ENCODE results near the gene UBAC2. TPM values are rescaled to one million over a fixed set of nuclear protein-coding genes. Genes with fewer than 3 reads are reported as not detected.

The UBAC2 gene, protein sequence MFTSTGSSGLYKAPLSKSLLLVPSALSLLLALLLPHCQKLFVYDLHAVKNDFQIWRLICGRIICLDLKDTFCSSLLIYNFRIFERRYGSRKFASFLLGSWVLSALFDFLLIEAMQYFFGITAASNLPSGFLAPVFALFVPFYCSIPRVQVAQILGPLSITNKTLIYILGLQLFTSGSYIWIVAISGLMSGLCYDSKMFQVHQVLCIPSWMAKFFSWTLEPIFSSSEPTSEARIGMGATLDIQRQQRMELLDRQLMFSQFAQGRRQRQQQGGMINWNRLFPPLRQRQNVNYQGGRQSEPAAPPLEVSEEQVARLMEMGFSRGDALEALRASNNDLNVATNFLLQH
- 10 to 100 TPM; 52.8 to 60.8 TPM for total RNA-seq

- peak; percentile 86 for ATAC-seq
- peak; percentile 97 for DNase-seq
- Mint-ChIP-seq H3K27me3 (no peaks in the 10 kb centered on the region), H3K36me3 (peaks cover 13% of the 10 kb centered on the region), H3K27ac (peak within 1 kb of the TSS; percentile 92), H3K4me3 (peak within 1 kb of the TSS; percentile 91), H3K9me3 (ENCODE audit: low read depth) (no peaks in the 10 kb centered on the region), H3K4me1 (peaks cover 54% of the 10 kb centered on the region)
- CTCF ChIA-PET: interaction anchor here (0.7 to 9.7 kb wide), 16 partner anchors 9 to 235 kb away, joined by 3 to 151 read pairs (median 6); partner anchors contain the start of gene GPR18
Measured at GRCh38 chr13:99200432-99201167, at the start of gene UBAC2. Gene UBAC2 (plus strand): TSS chr13:99200854. CDS start chr13:99200909, 55 bp downstream.

DNA sequence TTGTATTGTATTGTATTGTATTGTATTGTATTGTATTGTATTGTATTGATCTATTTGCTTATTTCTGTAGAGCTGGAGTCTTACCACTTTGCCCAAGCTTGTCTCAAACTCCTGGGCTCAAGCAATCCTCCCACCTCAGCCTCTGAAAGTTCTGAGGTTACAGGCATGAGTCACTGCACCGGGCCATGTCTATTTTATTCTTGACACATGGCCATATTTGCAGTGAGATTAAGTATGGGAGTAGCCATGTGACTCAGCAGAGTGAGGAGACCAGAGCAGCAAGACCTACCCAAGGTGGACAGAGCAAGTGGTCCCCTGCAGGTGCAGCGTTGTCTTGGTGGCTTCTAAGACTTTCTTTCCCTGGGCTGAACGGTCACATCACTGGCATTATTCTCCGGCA lies 49.1 kb upstream of the UBAC2 start:
- Mint-ChIP-seq H3K4me3 (no peak overlapping the region), H3K27ac (no peak overlapping the region), H3K36me3 (no peaks in the 10 kb centered on the region), H3K9me3 (ENCODE audit: low read depth) (no peaks in the 10 kb centered on the region), H3K4me1 (peaks cover 25% of the 10 kb centered on the region), H3K27me3 (peaks cover 7% of the 10 kb centered on the region)
- peak; percentile 62 for DNase-seq
- peak; percentile 90 for ATAC-seq
- CTCF ChIA-PET: interaction anchor here (1.1 kb wide), 1 partner anchor 25 kb away, joined by 3 read pairs; no protein-coding TSS in a partner anchor

DNA sequence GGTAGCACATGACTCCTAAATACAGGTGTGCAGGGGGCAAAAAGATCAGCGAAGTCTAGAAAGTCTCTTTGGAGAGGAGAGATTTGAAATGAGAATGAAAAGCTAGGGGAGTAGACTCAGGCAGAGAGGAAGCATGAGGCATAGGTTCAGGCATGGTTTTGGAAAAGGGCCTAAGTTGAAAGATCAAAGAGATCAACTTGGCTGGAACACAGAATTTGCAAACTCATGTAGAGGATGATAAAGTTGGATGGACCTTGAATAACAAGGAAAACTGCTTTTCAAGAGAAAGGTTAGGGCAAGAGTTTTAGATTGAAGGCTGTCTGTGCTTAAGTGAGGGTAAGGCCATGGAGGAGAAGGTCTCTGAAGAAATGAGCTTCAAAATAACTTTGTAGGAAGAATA lies 47.4 kb upstream of the UBAC2 start:
- ATAC-seq: no peak
- H3K4me1 Mint-ChIP-seq: peaks cover 25% of the 10 kb centered on the region
- no peak overlapping the region for H3K4me3 Mint-ChIP-seq
- no peaks in the 10 kb centered on the region for H3K9me3 Mint-ChIP-seq (ENCODE audit: low read depth)
- no peak for DNase-seq
- H3K27me3 Mint-ChIP-seq: peaks cover 7% of the 10 kb centered on the region
- CTCF ChIA-PET: interaction anchor here (2.3 kb wide), 1 partner anchor 23 kb away, joined by 6 read pairs; no protein-coding TSS in a partner anchor
- no peaks in the 10 kb centered on the region for H3K36me3 Mint-ChIP-seq
- no peak overlapping the region for H3K27ac Mint-ChIP-seq

DNA sequence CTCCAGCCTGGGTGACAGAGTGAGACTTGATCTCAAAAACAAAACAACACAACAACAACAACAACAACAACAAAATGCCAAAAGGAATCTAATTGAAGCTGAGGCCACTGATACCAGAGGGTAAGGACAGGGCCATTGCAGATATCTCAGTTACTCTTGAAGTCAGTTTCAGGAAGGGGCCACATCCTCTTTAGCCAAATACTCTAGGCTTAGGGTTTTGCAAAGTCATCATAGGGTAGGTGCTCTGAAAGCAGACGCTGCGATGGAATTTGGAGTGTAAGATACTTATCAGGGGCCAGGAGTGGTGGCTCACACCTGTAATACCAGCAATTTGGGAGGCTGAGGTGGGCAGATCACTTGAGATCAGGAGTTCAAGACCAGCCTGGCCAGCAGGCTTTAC lies 46.6 kb upstream of the UBAC2 start:
- H3K9me3 Mint-ChIP-seq (ENCODE audit: low read depth): no peaks in the 10 kb centered on the region
- peaks cover 25% of the 10 kb centered on the region for H3K4me1 Mint-ChIP-seq
- peaks cover 1% of the 10 kb centered on the region for H3K36me3 Mint-ChIP-seq
- DNase-seq (no peak), ATAC-seq (no peak)
- no peak overlapping the region for H3K27ac Mint-ChIP-seq
- CTCF ChIA-PET: interaction anchor here (2.3 kb wide), 1 partner anchor 23 kb away, joined by 6 read pairs; no protein-coding TSS in a partner anchor
- H3K27me3 Mint-ChIP-seq: peaks cover 11% of the 10 kb centered on the region
- no peak overlapping the region for H3K4me3 Mint-ChIP-seq

DNA sequence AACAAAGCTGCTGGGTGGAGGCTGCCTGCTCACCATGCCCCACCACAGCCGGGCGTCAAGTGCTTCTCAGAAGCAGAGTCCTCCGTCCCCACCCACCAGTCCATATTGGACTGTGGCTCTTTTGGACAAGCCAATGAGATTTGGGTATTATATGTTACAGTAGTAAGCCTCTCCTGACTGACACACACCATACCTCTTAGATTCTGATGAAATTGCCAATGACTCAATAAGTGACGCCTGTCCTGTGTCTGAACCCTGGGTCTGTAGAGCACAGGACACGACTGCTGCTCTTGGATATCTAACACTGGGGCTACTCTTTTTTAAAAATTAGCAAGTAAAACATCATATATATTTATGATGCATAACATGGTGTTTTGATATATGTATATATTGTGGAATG lies 44.8 kb upstream of the UBAC2 start:
- peaks cover 18% of the 10 kb centered on the region for H3K4me1 Mint-ChIP-seq
- H3K9me3 Mint-ChIP-seq (ENCODE audit: low read depth): no peaks in the 10 kb centered on the region
- no peak for DNase-seq
- no peak overlapping the region for H3K4me3 Mint-ChIP-seq
- no peak for ATAC-seq
- CTCF ChIA-PET: no interaction called here
- no peak overlapping the region for H3K27ac Mint-ChIP-seq
- peaks cover 1% of the 10 kb centered on the region for H3K36me3 Mint-ChIP-seq
- peaks cover 24% of the 10 kb centered on the region for H3K27me3 Mint-ChIP-seq

DNA sequence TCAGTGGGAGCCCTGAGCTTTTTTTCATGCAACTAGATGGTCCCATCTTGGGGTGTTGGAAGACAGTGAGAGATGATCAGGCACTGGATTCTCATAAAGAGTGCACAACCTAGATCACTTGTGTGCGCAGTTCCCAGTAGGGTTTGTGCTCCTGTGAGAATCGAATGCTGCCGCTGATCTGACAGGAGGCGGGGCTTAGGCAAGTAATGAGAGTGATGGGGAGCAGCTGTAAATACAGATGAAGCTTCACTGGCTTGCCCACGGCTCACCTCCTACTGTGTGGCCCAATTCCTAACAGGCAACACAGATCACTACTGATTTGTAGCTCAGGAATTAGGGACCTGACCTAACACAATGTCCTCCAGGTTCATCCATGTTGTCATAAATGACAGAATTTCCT lies 43.6 kb upstream of the UBAC2 start:
- peaks cover 1% of the 10 kb centered on the region for H3K36me3 Mint-ChIP-seq
- DNase-seq: no peak
- no peak overlapping the region for H3K4me3 Mint-ChIP-seq
- no peaks in the 10 kb centered on the region for H3K9me3 Mint-ChIP-seq (ENCODE audit: low read depth)
- CTCF ChIA-PET: no interaction called here
- no peak for ATAC-seq
- H3K27ac Mint-ChIP-seq: no peak overlapping the region
- peaks cover 5% of the 10 kb centered on the region for H3K4me1 Mint-ChIP-seq
- peaks cover 24% of the 10 kb centered on the region for H3K27me3 Mint-ChIP-seq

GRCh38 chr13:99158846-99159245 lies 41.8 kb upstream of the UBAC2 start:
- no peak overlapping the region for H3K27ac Mint-ChIP-seq
- peaks cover 4% of the 10 kb centered on the region for H3K4me1 Mint-ChIP-seq
- H3K27me3 Mint-ChIP-seq: peaks cover 21% of the 10 kb centered on the region
- H3K36me3 Mint-ChIP-seq: peaks cover 1% of the 10 kb centered on the region
- ATAC-seq (no peak), DNase-seq (no peak)
- no peaks in the 10 kb centered on the region for H3K9me3 Mint-ChIP-seq (ENCODE audit: low read depth)
- H3K4me3 Mint-ChIP-seq: no peak overlapping the region
- CTCF ChIA-PET: interaction anchor here (1.0 to 1.4 kb wide), 2 partner anchors 18 to 28 kb away, joined by 3 read pairs; no protein-coding TSS in a partner anchor

- Mint-ChIP-seq H3K36me3 (peaks cover 1% of the 10 kb centered on the region), H3K27ac (no peak overlapping the region), H3K9me3 (ENCODE audit: low read depth) (no peaks in the 10 kb centered on the region), H3K4me3 (no peak overlapping the region), H3K27me3 (peaks cover 21% of the 10 kb centered on the region), H3K4me1 (no peaks in the 10 kb centered on the region)
- ATAC-seq: no peak
- DNase-seq: no peak
- CTCF ChIA-PET: interaction anchor here (1.0 to 1.4 kb wide), 2 partner anchors 17 to 29 kb away, joined by 3 read pairs; no protein-coding TSS in a partner anchor
Measured at GRCh38 chr13:99159331-99160061, 41.2 kb upstream of the UBAC2 start.

GRCh38 chr13:99160415-99160814 lies 40.2 kb upstream of the UBAC2 start:
- Mint-ChIP-seq H3K27me3 (peaks cover 21% of the 10 kb centered on the region), H3K27ac (no peak overlapping the region), H3K9me3 (ENCODE audit: low read depth) (no peaks in the 10 kb centered on the region), H3K4me3 (no peak overlapping the region), H3K36me3 (peaks cover 1% of the 10 kb centered on the region), H3K4me1 (no peaks in the 10 kb centered on the region)
- ATAC-seq (no peak), DNase-seq (no peak)
- CTCF ChIA-PET: interaction anchor here (1.8 kb wide), 1 partner anchor 16 kb away, joined by 7 read pairs; no protein-coding TSS in a partner anchor

GRCh38 chr13:99161512-99161911 lies 39.1 kb upstream of the UBAC2 start:
- peaks cover 21% of the 10 kb centered on the region for H3K27me3 Mint-ChIP-seq
- H3K4me1 Mint-ChIP-seq: peaks cover 3% of the 10 kb centered on the region
- peaks cover 1% of the 10 kb centered on the region for H3K36me3 Mint-ChIP-seq
- H3K9me3 Mint-ChIP-seq (ENCODE audit: low read depth): no peaks in the 10 kb centered on the region
- no peak for DNase-seq
- ATAC-seq: no peak
- CTCF ChIA-PET: interaction anchor here (0.6 to 1.8 kb wide), 3 partner anchors 15 to 702 kb away, joined by 3 to 7 read pairs (median 3); no protein-coding TSS in a partner anchor
- H3K4me3 Mint-ChIP-seq: no peak overlapping the region
- H3K27ac Mint-ChIP-seq: no peak overlapping the region

- no peak overlapping the region for H3K4me3 Mint-ChIP-seq
- DNase-seq: no peak
- peaks cover 3% of the 10 kb centered on the region for H3K4me1 Mint-ChIP-seq
- CTCF ChIA-PET: interaction anchor here (1.2 kb wide), 1 partner anchor 13 kb away, joined by 4 read pairs; no protein-coding TSS in a partner anchor
- H3K27ac Mint-ChIP-seq: no peak overlapping the region
- H3K27me3 Mint-ChIP-seq: peaks cover 21% of the 10 kb centered on the region
- peaks cover 1% of the 10 kb centered on the region for H3K36me3 Mint-ChIP-seq
- H3K9me3 Mint-ChIP-seq (ENCODE audit: low read depth): no peaks in the 10 kb centered on the region
- ATAC-seq: no peak
Measured at GRCh38 chr13:99162567-99163361, 37.9 kb upstream of the UBAC2 start.

DNA sequence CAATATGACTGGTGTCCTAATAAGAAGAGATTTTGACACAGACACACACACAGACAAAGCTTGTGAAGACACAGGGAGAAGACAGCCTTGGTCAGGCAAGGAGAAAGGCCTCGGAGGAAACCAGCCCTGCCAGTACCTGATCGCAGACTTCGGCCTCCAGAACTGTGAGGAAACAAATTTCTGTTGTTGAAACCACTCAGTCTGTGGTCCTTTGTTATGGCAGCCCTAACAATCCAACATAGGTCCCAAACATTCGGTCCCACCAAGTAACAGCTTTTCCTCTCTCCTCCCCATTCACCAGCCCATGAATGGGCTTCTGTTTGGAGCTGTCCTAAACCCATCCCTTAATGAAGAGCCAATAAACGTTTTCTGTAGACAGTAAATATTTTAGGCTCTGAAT lies 36.4 kb upstream of the UBAC2 start:
- H3K36me3 Mint-ChIP-seq: no peaks in the 10 kb centered on the region
- DNase-seq (no peak), ATAC-seq (no peak)
- H3K9me3 Mint-ChIP-seq (ENCODE audit: low read depth): no peaks in the 10 kb centered on the region
- CTCF ChIA-PET: interaction anchor here (1.2 kb wide), 2 partner anchors 12 to 21 kb away, joined by 3 to 4 read pairs; no protein-coding TSS in a partner anchor
- peaks cover 3% of the 10 kb centered on the region for H3K4me1 Mint-ChIP-seq
- no peak overlapping the region for H3K4me3 Mint-ChIP-seq
- H3K27ac Mint-ChIP-seq: no peak overlapping the region
- peaks cover 16% of the 10 kb centered on the region for H3K27me3 Mint-ChIP-seq

Data from activated CD8-positive, alpha-beta memory T cell treated with anti-CD3 and anti-CD28 coated beads, Interleukin-2, amount 10 ng/mL, durations not matched to agents 7 days and 5 days (primary cell).